NOMO-1 (cell line): ENCODE measurements around the gene ZNF385A.
"Not testable (repeated sequence)": the region's sequence is repeated elsewhere in the genome, so short reads cannot be mapped to it uniquely, and the experiment has no call there.

ENCODE experiments used
- DNase-seq, 2 experiments: peaks; one replicate each; lab custom pipeline; 2025; ENCODE audit not compliant: unreplicated experiment in 2 of 2; lab: John Stamatoyannopoulos, UW

ZNF385A gene

GRCh38 chr12:54358191-54358944 lies 26.2 kb downstream of the ZNF385A start:
- peak in 1 of 2 experiments; percentile 44 for DNase-seq

GRCh38 chr12:54357506-54358190 lies 26.9 kb downstream of the ZNF385A start:
- DNase-seq, result no peak

GRCh38 chr12:54356951-54357356 lies 27.6 kb downstream of the ZNF385A start:
- DNase-seq, result no peak

GRCh38 chr12:54356228-54356627 lies 28.3 kb downstream of the ZNF385A start:
- DNase-seq, result no peak

GRCh38 chr12:54355104-54355815 lies 29.3 kb downstream of the ZNF385A start:
- no peak for DNase-seq

- DNase-seq, result not testable (repeated sequence)
Observed at GRCh38 chr12:54354271-54354670, 30.3 kb downstream of the ZNF385A start.

GRCh38 chr12:54352891-54353874 lies 31.4 kb downstream of the ZNF385A start:
- no peak for DNase-seq

GRCh38 chr12:54352022-54352531 lies 32.5 kb downstream of the ZNF385A start:
- no peak for DNase-seq

- no peak for DNase-seq
Observed at GRCh38 chr12:54351341-54351740, 33.2 kb downstream of the ZNF385A start.

- DNase-seq, result no peak
Observed at GRCh38 chr12:54350743-54351142, 33.8 kb downstream of the ZNF385A start.

GRCh38 chr12:54349679-54350078 lies 34.9 kb downstream of the ZNF385A start:
- DNase-seq, result no peak

- DNase-seq, result no peak
Observed at GRCh38 chr12:54349036-54349435, 35.5 kb downstream of the ZNF385A start.

GRCh38 chr12:54341378-54342300 lies 42.9 kb downstream of the ZNF385A start:
- no peak for DNase-seq

GRCh38 chr12:54340846-54341245 lies 43.7 kb downstream of the ZNF385A start:
- DNase-seq, result no peak

- DNase-seq, result no peak
Observed at GRCh38 chr12:54338698-54339296, 45.7 kb downstream of the ZNF385A start.

- DNase-seq, result no peak
Observed at GRCh38 chr12:54337854-54338650, 46.5 kb downstream of the ZNF385A start.

- peak in 1 of 2 experiments; percentile 37 for DNase-seq
Observed at GRCh38 chr12:54337280-54337842, 47.2 kb downstream of the ZNF385A start.
